Measurements from ENCODE around the gene TCF7L2.
"Not testable (repeated sequence)": the region's sequence is repeated elsewhere in the genome, so short reads cannot be mapped to it uniquely, and the experiment has no call there.

Gene TCF7L2

GRCh38 chr10:113052076-113052830 is 102.2 kb downstream of the TCF7L2 start:
- DNase-seq: no peak

- no peak for DNase-seq
Observed at GRCh38 chr10:113053091-113053490, 103.0 kb downstream of the TCF7L2 start.

DNA sequence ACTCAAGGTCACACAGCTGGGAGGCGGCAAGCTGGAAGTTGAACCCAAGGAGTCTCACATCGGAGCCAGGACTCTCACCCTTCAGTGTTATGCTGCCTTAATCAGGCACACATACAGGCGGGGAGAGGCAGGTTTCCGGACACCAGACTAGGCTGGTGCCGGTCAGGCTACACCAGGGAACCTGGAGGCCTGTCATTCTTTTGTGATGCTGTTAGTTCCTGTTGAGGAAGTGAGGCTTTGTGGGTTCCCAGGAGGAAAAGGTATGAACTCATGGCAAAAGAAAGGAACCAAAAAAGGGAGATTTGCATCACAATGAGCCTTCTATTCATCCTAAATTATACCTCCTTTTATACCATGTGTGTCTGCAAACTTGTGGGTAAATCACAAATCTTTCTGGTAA is 103.8 kb downstream of the TCF7L2 start:
- no peak for DNase-seq

- DNase-seq: no peak
Observed at GRCh38 chr10:113055458-113055857, 105.4 kb downstream of the TCF7L2 start.

- DNase-seq: no peak
Observed at GRCh38 chr10:113056030-113056429, 106.0 kb downstream of the TCF7L2 start.

GRCh38 chr10:113056441-113057021 is 106.5 kb downstream of the TCF7L2 start:
- DNase-seq: no peak

GRCh38 chr10:113057948-113058522 is 108.0 kb downstream of the TCF7L2 start:
- DNase-seq: no peak

- DNase-seq: no peak
Observed at GRCh38 chr10:113058523-113059370, 108.7 kb downstream of the TCF7L2 start.

DNA sequence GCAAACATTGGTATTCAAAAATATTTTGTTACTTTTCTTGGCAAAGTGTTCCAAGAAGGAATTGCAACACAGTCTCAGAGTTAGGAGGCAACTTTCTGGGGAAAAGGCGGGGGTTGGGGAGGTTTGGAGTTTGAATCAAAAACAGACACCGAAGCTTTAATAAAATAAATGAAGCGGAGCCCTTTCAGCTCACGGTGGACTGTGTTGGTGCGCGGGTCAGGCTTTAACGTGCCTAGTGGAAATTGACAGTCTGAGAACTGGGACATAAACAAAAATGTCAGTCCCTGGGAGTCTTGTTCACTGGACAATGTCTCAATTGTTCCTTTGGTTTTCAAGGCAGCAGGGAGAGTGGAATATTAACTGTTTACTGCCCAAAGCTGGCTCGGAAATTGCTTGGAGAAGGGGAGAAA is 109.3 kb downstream of the TCF7L2 start:
- DNase-seq: no peak

DNA sequence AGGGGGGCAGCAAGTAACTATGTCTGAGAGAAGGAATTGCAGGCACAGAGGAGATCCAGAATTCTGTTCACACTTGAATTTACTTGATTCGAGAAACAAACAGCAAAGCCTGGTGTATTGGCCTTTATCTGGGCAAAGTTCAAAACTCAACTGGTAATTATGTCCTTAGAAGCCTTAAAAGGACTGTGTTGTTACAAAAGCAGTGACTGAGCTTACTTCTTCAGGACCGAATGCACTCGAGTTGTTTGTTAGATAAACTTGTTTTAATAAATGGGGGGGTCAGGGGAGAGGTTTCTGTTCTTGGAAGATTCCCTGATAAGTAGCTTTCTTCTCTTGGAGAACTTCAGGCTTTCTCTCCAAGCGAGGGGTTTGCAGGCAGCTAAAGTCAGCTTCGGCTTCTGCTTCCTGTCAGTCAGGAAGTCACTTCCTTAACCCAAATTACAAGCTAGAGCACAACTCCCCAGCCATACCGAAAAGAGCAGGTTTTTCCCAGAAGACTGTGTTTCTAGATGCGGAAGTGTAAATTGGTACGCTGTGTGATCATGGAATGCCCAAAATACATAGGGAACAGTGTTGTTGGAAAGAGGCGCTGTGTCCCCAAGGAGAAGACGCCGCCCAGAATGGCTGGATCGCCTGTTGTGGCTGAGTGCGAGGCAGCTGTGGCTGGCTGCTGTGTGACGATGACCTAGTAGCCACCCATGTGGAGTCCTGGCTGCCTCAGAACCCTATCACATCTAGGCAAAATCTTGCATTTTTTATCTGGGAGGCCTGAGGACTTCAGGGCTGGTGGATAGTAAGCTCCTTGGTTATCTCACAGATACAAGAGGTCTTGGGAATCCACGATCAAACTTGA is 110.4 kb downstream of the TCF7L2 start:
- DNase-seq: no peak

GRCh38 chr10:113061054-113061430 is 111.0 kb downstream of the TCF7L2 start:
- DNase-seq: no peak

DNA sequence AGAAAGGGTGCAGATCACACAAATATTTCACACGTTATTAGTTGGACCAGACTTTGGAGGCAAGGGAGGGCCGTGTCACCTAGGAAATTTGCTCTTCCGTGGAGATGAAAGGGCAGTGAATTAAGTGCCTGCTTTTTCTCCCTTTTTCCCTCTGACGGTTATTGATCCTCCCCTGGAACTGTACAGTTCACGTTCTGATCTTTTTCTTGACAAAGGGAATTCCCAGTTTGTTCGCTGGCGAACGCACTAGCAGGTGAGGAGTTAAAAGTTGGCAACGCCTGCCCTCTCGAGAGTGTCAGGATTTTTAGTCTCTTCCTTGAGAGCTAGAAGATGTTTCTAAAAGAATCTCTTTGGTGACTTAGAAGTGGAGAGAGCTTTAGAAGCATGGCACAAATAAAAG is 111.5 kb downstream of the TCF7L2 start:
- DNase-seq: no peak

DNA sequence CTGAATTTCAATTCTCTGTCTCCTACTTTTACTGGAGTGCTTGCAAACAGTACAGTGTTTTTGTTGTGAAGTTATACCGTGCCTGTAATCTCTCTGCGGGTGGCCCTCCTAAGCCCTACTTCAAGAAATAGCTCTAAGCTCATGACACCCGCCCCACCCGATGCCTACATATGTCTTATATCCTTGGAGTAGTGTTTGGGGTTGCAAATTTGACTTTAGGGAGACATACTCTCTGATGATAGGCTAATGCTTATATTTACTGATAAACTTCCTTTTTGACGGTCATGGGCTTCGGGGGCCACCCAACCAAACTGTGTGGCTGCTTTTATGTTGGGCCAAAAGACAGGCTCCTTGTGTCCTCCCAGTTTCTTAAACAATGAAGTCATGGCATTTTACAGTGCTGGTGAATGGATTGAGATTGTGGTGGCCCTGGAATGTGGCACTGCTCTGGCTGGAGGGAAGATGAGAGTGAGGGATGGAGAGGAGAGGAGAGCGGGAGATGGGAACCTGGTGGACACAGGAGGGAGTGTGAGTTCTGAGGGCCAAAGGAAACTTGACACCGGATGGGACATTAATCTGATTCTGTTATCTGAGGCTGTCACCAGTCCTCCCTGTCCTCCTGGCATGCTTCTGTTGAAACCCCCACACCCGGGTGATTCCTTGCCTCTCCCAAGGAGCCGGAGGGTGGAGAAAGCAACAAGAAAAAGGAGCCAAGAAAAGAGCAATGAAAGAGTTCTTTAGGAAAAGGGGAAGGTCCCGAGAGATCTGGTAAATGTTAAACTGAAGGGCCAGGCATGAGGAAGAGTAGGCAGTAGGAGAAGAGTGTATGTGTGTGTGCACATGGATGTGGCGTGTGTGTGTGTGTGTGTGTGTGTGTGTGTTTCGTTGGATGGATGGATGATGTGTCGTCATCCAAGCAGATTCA is 113.3 kb downstream of the TCF7L2 start:
- no peak for DNase-seq

DNA sequence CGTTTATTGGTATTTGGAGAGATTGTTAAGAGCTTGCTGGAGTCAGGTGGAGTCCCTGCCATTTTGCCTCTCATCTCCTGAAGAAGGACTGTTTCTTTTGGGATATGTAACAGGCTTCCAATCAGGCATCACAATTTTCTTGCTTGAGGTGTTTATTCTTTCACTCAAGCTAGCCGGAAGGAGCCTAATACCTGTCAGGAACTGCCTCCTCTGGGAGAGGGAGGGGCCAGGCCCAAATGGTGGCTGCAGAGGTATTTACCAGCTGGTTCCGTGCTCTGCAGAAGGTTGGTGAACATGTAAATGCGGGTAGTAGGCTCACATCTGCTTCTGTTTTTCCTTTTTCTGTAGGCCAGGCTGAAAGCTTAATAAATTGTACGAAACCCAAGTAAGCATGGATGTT is 114.0 kb downstream of the TCF7L2 start:
- DNase-seq: no peak

DNA sequence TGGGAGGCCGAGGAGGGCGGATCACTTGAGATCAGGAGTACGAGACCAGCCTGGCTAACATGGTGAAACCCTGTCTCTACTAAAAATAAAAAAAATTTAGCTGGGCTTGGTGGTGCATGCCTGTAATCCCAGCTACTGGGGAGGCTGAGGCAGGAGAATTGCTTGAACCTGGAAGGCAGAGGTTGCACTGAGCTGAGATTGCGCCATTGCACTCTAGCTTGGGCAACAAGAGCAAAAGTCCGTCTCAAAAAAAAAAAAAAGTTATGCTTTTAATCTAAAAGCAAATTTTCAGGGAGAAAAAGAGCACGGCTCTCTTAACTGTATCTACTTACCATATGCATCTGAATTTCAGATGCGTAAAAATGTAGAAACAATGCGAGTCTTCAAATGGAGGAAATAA is 116.1 kb downstream of the TCF7L2 start:
- DNase-seq: not testable (repeated sequence)

DNA sequence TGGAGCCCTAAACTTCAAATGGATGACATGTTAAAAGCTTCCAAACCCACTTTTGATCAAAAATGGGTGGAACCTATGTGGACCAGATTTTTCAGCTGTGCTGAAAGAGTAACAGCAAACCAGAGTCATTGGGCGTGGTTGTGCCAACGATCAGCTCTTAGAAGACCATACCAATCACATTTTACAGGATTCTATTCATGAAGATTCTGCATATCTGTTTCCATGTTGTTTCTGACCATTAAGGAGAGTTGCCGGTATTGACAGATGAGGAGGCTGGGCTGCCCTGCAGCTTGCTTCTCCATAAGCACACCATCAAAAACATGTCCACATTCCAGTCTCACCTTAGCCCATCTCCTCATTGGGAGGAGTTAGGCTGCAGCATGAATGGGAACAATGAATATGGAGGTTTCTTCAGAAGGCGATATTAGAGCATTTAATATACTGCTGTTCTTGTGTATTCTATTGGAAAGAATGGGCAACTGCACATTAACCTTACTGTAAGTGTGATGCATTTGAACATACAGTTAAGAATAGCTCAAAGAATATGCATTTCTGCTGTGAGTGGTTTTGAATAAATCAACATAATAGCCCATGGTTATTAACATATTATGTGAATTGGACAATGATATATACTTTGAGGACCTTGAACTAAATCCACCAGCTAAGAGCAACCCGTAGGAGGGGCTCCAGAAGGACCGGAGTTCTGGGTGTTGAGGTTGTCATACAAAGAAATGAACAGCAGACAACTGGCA is 116.7 kb downstream of the TCF7L2 start:
- DNase-seq: no peak

DNA sequence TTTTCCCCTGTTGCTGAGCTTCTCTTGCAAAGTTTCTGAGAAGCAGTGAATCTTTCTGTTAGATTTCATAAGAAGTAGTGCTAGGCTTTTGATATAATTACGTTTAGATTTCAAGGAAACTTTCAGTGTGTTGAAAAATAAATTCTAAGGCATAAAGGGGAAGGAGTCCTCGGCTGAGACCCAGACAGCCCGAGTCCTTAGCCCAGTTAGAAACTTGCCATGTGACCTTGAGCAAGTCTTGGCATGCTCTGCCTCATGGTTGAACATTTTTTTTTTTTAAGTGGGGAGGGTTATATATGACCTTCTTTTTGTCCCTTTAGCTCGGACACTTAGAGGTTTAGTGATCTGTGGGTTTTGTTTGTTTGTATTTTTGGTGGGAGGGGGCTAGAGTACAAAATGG is 117.5 kb downstream of the TCF7L2 start:
- no peak for DNase-seq

GRCh38 chr10:113068178-113068890 is 118.3 kb downstream of the TCF7L2 start:
- DNase-seq: no peak

GRCh38 chr10:113069595-113069994 is 119.5 kb downstream of the TCF7L2 start:
- DNase-seq: no peak

- DNase-seq: no peak
Observed at GRCh38 chr10:113071446-113071845, 121.4 kb downstream of the TCF7L2 start.

Data from COR-L47 (cell line).